GM18870 (cell line): ENCODE results near the gene PPP6R3.
"Not testable (repeated sequence)": the region's sequence is repeated elsewhere in the genome, so short reads cannot be mapped to it uniquely, and the experiment has no call there.

ENCODE experiments used
- ATAC-seq: cut with Tn5 transposase; IDR thresholded peaks from one replicate; pipeline ENCODE4 v1.9.1; 2021; ENCODE audit warnings: moderate library complexity; ENCODE audit not compliant: unreplicated experiment

The PPP6R3 gene

GRCh38 chr11:68594123-68594522, 133.6 kb downstream of the PPP6R3 start:
- no peak for ATAC-seq

GRCh38 chr11:68596231-68596630, 135.7 kb downstream of the PPP6R3 start:
- no peak for ATAC-seq

- ATAC-seq = no peak
These were observed 138.5 kb downstream of the PPP6R3 start for GRCh38 chr11:68598816-68599653.

GRCh38 chr11:68601147-68601546, 140.6 kb downstream of the PPP6R3 start:
- no peak for ATAC-seq

GRCh38 chr11:68609761-68610160, 149.2 kb downstream of the PPP6R3 start:
- no peak for ATAC-seq

- ATAC-seq = no peak
These were observed 150.0 kb downstream of the PPP6R3 start for GRCh38 chr11:68610452-68611116.

- no peak for ATAC-seq
These were observed 155.1 kb downstream of the PPP6R3 start for GRCh38 chr11:68615657-68616056.

- no peak for ATAC-seq
These were observed 157.6 kb downstream of the PPP6R3 start for GRCh38 chr11:68617925-68618809.

- no peak for ATAC-seq
These were observed 161.3 kb downstream of the PPP6R3 start for GRCh38 chr11:68621826-68622225.

- not testable (repeated sequence) for ATAC-seq
These were observed 163.2 kb downstream of the PPP6R3 start for GRCh38 chr11:68623706-68624105.

- not testable (repeated sequence) for ATAC-seq
These were observed 164.5 kb downstream of the PPP6R3 start for GRCh38 chr11:68625069-68625468.

- not testable (repeated sequence) for ATAC-seq
These were observed 165.7 kb downstream of the PPP6R3 start for GRCh38 chr11:68626236-68626635.

GRCh38 chr11:68628837-68629236, 168.3 kb downstream of the PPP6R3 start:
- not testable (repeated sequence) for ATAC-seq

- not testable (repeated sequence) for ATAC-seq
These were observed 171.8 kb downstream of the PPP6R3 start for GRCh38 chr11:68632375-68632774.

GRCh38 chr11:68632802-68633201, 172.2 kb downstream of the PPP6R3 start:
- ATAC-seq = no peak

- ATAC-seq = not testable (repeated sequence)
These were observed 174.1 kb downstream of the PPP6R3 start for GRCh38 chr11:68634606-68635005.

- ATAC-seq = not testable (repeated sequence)
These were observed 174.6 kb downstream of the PPP6R3 start for GRCh38 chr11:68635172-68635571.

GRCh38 chr11:68635883-68636282, 175.3 kb downstream of the PPP6R3 start:
- ATAC-seq = not testable (repeated sequence)

- not testable (repeated sequence) for ATAC-seq
These were observed 178.8 kb downstream of the PPP6R3 start for GRCh38 chr11:68639322-68639721.

GRCh38 chr11:68641880-68642279, 181.3 kb downstream of the PPP6R3 start:
- no peak for ATAC-seq

- no peak for ATAC-seq
These were observed 183.0 kb downstream of the PPP6R3 start for GRCh38 chr11:68643585-68643984.
